IMR-90 (cell line): ENCODE data around the gene RASGRP4. TPM values are rescaled to one million over a fixed set of nuclear protein-coding genes. Genes with fewer than 3 reads are reported as not detected.

Experiments used
- ATAC-seq: fragments of 200-7000 bp; cut with Tn5 transposase; 2 replicates; pipeline ENCODE4 v1.9.1; 2020; ENCODE audit warnings: low read depth, mild to moderate bottlenecking, moderate library complexity
- BruUV-seq: library from RNA; stranded (reverse); fragments of 400-500 nt; replicated peaks from 2 replicates; lab custom pipeline; 2021; lab: Mats Ljungman, UMichigan
- CTCF ChIA-PET: fragments of 300-600 bp; formaldehyde crosslinking; extraction: SDS; loops from one replicate; lab custom pipeline; 2021; ENCODE audit warnings: antibody characterized with exemption; lab: Yijun Ruan, JAX
- POLR2A ChIA-PET: fragments of 300-600 bp; sonication (Branson Sonifier 250); formaldehyde crosslinking; loops from one replicate; lab custom pipeline; 2022; ENCODE audit warnings: antibody characterized with exemption; ENCODE audit not compliant: unreplicated experiment; lab: Charles Lee
- DNase-seq: peaks from one replicate; pipeline ENCODE4 v3.0.0; 2013
- H2AFZ ChIP-seq: replicated peaks from 2 replicates; pipeline ENCODE3; 2013; ENCODE audit warnings: low read length, mild to moderate bottlenecking; ENCODE audit not compliant: poor library complexity
- H2AK5ac ChIP-seq: 2 replicates; pipeline ENCODE4 v1.6.1; 2013; ENCODE audit warnings: low read depth, low read length, inconsistent platforms
- H2AK9ac ChIP-seq: replicated peaks from 2 replicates; pipeline ENCODE3; 2013; ENCODE audit warnings: mild to moderate bottlenecking, low read depth, low read length, moderate library complexity; ENCODE audit not compliant: poor library complexity
- H2BK120ac ChIP-seq: 2 replicates; pipeline ENCODE4 v1.6.1; 2013; ENCODE audit warnings: low read depth, low read length, inconsistent platforms
- H2BK15ac ChIP-seq: 3 replicates; pipeline ENCODE4 v1.6.1; 2013; ENCODE audit warnings: low read depth, low read length, inconsistent platforms
- H2BK20ac ChIP-seq: 2 replicates; pipeline ENCODE4 v1.6.1; 2013; ENCODE audit warnings: low read depth, mild to moderate bottlenecking, inconsistent platforms, low read length, moderate library complexity
- H2BK5ac ChIP-seq: 2 replicates; pipeline ENCODE4 v1.6.1; 2013; ENCODE audit warnings: mild to moderate bottlenecking, low read depth, low read length, inconsistent platforms; ENCODE audit not compliant: poor library complexity, severe bottlenecking
- H3K14ac ChIP-seq: replicated peaks from 2 replicates; pipeline ENCODE4 v1.6.1; 2013; ENCODE audit warnings: low read depth, low read length, inconsistent platforms
- H3K18ac ChIP-seq: 2 replicates; pipeline ENCODE4 v1.6.1; 2013; ENCODE audit warnings: low read depth, low read length, control low read depth
- H3K23ac ChIP-seq: 2 replicates; pipeline ENCODE4 v1.6.1; 2013; ENCODE audit warnings: low read depth, low read length, inconsistent platforms
- H3K27ac ChIP-seq: 2 replicates; pipeline ENCODE4 v1.5.1; 2013; ENCODE audit warnings: mild to moderate bottlenecking, control low read depth, low read length; ENCODE audit not compliant: insufficient read depth
- H3K27me3 ChIP-seq: 2 replicates; pipeline ENCODE4 v1.6.1; 2013; ENCODE audit warnings: low read length; ENCODE audit not compliant: control insufficient read depth, insufficient read depth
- H3K36me3 ChIP-seq: 2 replicates; pipeline ENCODE4 v1.6.1; 2013; ENCODE audit warnings: low read length, mixed read lengths; ENCODE audit not compliant: control insufficient read depth, insufficient read depth
- H3K4ac ChIP-seq: 2 replicates; pipeline ENCODE4 v1.6.1; 2013; ENCODE audit warnings: low read depth, low read length, inconsistent platforms
- H3K4me1 ChIP-seq: 2 replicates; pipeline ENCODE4 v1.6.1; 2013; ENCODE audit warnings: low read length, mixed read lengths; ENCODE audit not compliant: control insufficient read depth, insufficient read depth
- H3K4me2 ChIP-seq: 2 replicates; pipeline ENCODE4 v1.6.1; 2013; ENCODE audit warnings: low read depth, mild to moderate bottlenecking, control low read depth, low read length, moderate library complexity
- H3K4me3 ChIP-seq: 2 replicates; pipeline ENCODE4 v1.5.1; 2013; ENCODE audit warnings: low read depth, mild to moderate bottlenecking, control low read depth, low read length, moderate library complexity; ENCODE audit not compliant: insufficient read depth
- H3K56ac ChIP-seq: 2 replicates; pipeline ENCODE4 v1.6.1; 2013; ENCODE audit warnings: low read length, inconsistent platforms; ENCODE audit not compliant: insufficient read depth; ENCODE audit errors: extremely low read depth
- H3K79me1 ChIP-seq, 2 experiments: 2 replicates each; pipeline ENCODE4 v1.6.1; 2013; ENCODE audit warnings: low read length in 2 of 2, inconsistent platforms in 1 of 2, low read depth in 1 of 2
- H3K9ac ChIP-seq: 2 replicates; pipeline ENCODE4 v1.6.1; 2013; ENCODE audit warnings: low read depth, low read length, control low read depth
- H3K9me1 ChIP-seq: 2 replicates; pipeline ENCODE4 v1.6.1; 2013; ENCODE audit warnings: low read length, inconsistent platforms; ENCODE audit not compliant: insufficient read depth
- H3K9me3 ChIP-seq: 2 replicates; pipeline ENCODE4 v1.6.1; 2013; ENCODE audit warnings: low read length; ENCODE audit not compliant: control insufficient read depth, insufficient read depth
- H4K20me1 ChIP-seq: 2 replicates; pipeline ENCODE4 v1.6.1; 2013; ENCODE audit warnings: low read length, inconsistent platforms; ENCODE audit not compliant: insufficient read depth
- H4K5ac ChIP-seq: 2 replicates; pipeline ENCODE4 v1.6.1; 2013; ENCODE audit warnings: mild to moderate bottlenecking, low read depth, low read length, control low read depth
- H4K8ac ChIP-seq, 2 experiments: 2 replicates each; pipeline ENCODE4 v1.6.1; 2013; ENCODE audit warnings: low read depth in 2 of 2, low read length in 2 of 2, control low read depth in 1 of 2, inconsistent platforms in 1 of 2
- H4K91ac ChIP-seq: 2 replicates; pipeline ENCODE4 v1.6.1; 2013; ENCODE audit warnings: low read depth, low read length, inconsistent platforms; ENCODE audit not compliant: insufficient read depth
- BHLHE40 ChIP-seq: fragments of 150-350 bp; IDR thresholded peaks from 2 replicates; pipeline ENCODE4 v1.6.1; 2016; ENCODE audit warnings: mild to moderate bottlenecking, low read depth, low read length
- MAZ ChIP-seq: IDR thresholded peaks from 2 replicates; pipeline ENCODE4 v1.6.1; 2012; ENCODE audit warnings: low read depth, mild to moderate bottlenecking, low read length, improper control_type of control experiment, moderate library complexity, borderline replicate concordance
- MXI1 ChIP-seq: IDR thresholded peaks from 2 replicates; pipeline ENCODE4 v1.6.1; 2012; ENCODE audit warnings: low read depth, mild to moderate bottlenecking, low read length, moderate library complexity, borderline replicate concordance
- NFE2L2 ChIP-seq: fragments of 150-350 bp; IDR thresholded peaks from 2 replicates; pipeline ENCODE4 v1.6.1; 2016; ENCODE audit warnings: low read depth, mild to moderate bottlenecking, low read length
- RAD21 ChIP-seq: IDR thresholded peaks from 2 replicates; pipeline ENCODE4 v1.6.1; 2012; ENCODE audit warnings: low read length, improper control_type of control experiment
- RCOR1 ChIP-seq: IDR thresholded peaks from 2 replicates; pipeline ENCODE4 v1.6.1; 2012; ENCODE audit warnings: mild to moderate bottlenecking, low read length, improper control_type of control experiment; ENCODE audit not compliant: insufficient replicate concordance
- RFX5 ChIP-seq: IDR thresholded peaks from 2 replicates; pipeline ENCODE4 v1.8.0; 2012; ENCODE audit warnings: low read depth, mild to moderate bottlenecking, low read length, moderate library complexity
- SMC3 ChIP-seq: fragments of 150-350 bp; IDR thresholded peaks from 2 replicates; pipeline ENCODE4 v1.6.1; 2016; ENCODE audit warnings: low read depth, mild to moderate bottlenecking, antibody characterized with exemption, low read length, moderate library complexity
- WGBS, 2 experiments: methylation state at CpG; one replicate each; pipeline versions ENCODE4 v1.1.5 to v1.1.7; 2013; ENCODE audit warnings: missing lambda C conversion rate in 2 of 2; ENCODE audit not compliant: insufficient read length in 1 of 2; ENCODE audit errors: extremely low coverage in 2 of 2; 5-methylcytosine and 5-hydroxymethylcytosine counted together
- dilution Hi-C: fragments of 300-500 bp; cut with HindIII; formaldehyde crosslinking; loops from one replicate; pipeline ENCODE4 v1.14.3; 2018; ENCODE audit warnings: low sequenced_read_pairs; ENCODE audit not compliant: unreplicated experiment
- in situ Hi-C: fragments of 300-500 bp; cut with MboI; formaldehyde crosslinking; loops from 3 replicates; pipeline ENCODE4 v1.14.3; 2019; ENCODE audit warnings: low sequenced_read_pairs, inconsistent platforms, mixed read lengths
- intact Hi-C: fragments of 100-400 bp; cut with micrococcal nuclease; formaldehyde crosslinking; loops from 2 replicates; pipeline ENCODE4 v1.10.0; 2022
- polyA plus RNA-seq, 3 experiments: library from polyadenylated mRNA; depleted of rRNA; stranded (reverse); fragments of >200 nt; gene quantifications; 2 replicates each; pipeline ENCODE4 v1.2.3, GENCODE V29; 2012; ENCODE audit warnings: low replicate concordance in 1 of 3
- total RNA-seq: library from RNA; depleted of rRNA; stranded (reverse); fragments of >200 nt; gene quantifications from 2 replicates; pipeline ENCODE4 v1.2.3, GENCODE V29; 2012

RASGRP4 gene
- total and polyA plus RNA-seq, 2 of the 4 experiments (the other 2 are of a cell fraction): not detected

GRCh38 chr19:38405276-38405675 is 20.7 kb downstream of the RASGRP4 start:
- Histone ChIP-seq H2BK15ac (no peak overlapping the region), H3K56ac (no peak overlapping the region), H3K27ac (no peak overlapping the region), H3K4ac (no peak overlapping the region), H3K9me1 (0 out of 2 replicates have a peak, but pooled peaks cover 3% of the 10 kb centered on the region), H3K36me3 (peaks cover 11% of the 10 kb centered on the region; the same call in 1 of the 2 replicates), H4K20me1 (no peaks in the 10 kb centered on the region), H2BK5ac (no peak overlapping the region), H3K4me3 (no peak overlapping the region), H3K9ac (no peak overlapping the region), H4K8ac (no peak overlapping the region), H2BK120ac (no peak overlapping the region), H3K23ac (no peak overlapping the region), H3K4me1 (no peaks in the 10 kb centered on the region), H3K4me2 (no peak overlapping the region), H2AK9ac (no peak overlapping the region), H4K5ac (no peak overlapping the region), H2AFZ (no peak overlapping the region), H3K14ac (no peak overlapping the region), H4K91ac (no peak overlapping the region), H2BK20ac (no peak overlapping the region), H3K27me3 (no peaks in the 10 kb centered on the region), H3K18ac (no peak overlapping the region), H3K9me3 (no peaks in the 10 kb centered on the region), H2AK5ac (no peak overlapping the region), H3K79me1 (peaks cover 6 to 12% of the 10 kb centered on the region in 2 experiments; a peak in 3 of 4 replicates)
- dilution Hi-C loops (no loop called here), intact Hi-C loops (no loop called here), in situ Hi-C loops (loop anchor here (25.0 kb wide), 1 partner anchor 532 kb away; the partner anchor contains the start of genes MRPS12 and SARS2)
- ChIA-PET CTCF (interaction anchor here (0.5 to 0.8 kb wide), 2 partner anchors 12 to 229 kb away, joined by 3 to 4 read pairs; no protein-coding TSS in a partner anchor), POLR2A (no interaction called here)
- WGBS, 2 experiments: 80% methylated on average over 2 of the region's 8 CpGs; no CpG with 5 or more reads in 1 of the 2 experiments
- TF ChIP-seq MAZ (no peak), RAD21 (no peak), NFE2L2 (no peak), RCOR1 (no peak), SMC3 (no peak), BHLHE40 (no peak), RFX5 (no peak), MXI1 (no peak)
- no peak for ATAC-seq
- DNase-seq: no peak
- no TSS peak for BruUV-seq
